HG03039 (cell line): ENCODE measurements around the gene ANKRD29.
"Not testable (repeated sequence)": the region's sequence is repeated elsewhere in the genome, so short reads cannot be mapped to it uniquely, and the experiment has no call there.

Experiments used
- ATAC-seq: cut with Tn5 transposase; IDR thresholded peaks from one replicate; pipeline ENCODE4 v1.9.1; 2021; ENCODE audit warnings: mild to moderate bottlenecking, moderate library complexity; ENCODE audit not compliant: unreplicated experiment

Gene ANKRD29

GRCh38 chr18:23645568-23646175 is 17.0 kb downstream of the ANKRD29 start:
- ATAC-seq: no peak

- ATAC-seq: no peak
These were observed 18.8 kb downstream of the ANKRD29 start for GRCh38 chr18:23643815-23644490.

- no peak for ATAC-seq
These were observed 20.6 kb downstream of the ANKRD29 start for GRCh38 chr18:23641937-23642666.

GRCh38 chr18:23641143-23641720 is 21.5 kb downstream of the ANKRD29 start:
- ATAC-seq: no peak

GRCh38 chr18:23640052-23640451 is 22.7 kb downstream of the ANKRD29 start:
- ATAC-seq: no peak

GRCh38 chr18:23636433-23636832 is 26.3 kb downstream of the ANKRD29 start:
- ATAC-seq: not testable (repeated sequence)

GRCh38 chr18:23636071-23636399 is 26.7 kb downstream of the ANKRD29 start:
- ATAC-seq: no peak

GRCh38 chr18:23635283-23636070 is 27.2 kb downstream of the ANKRD29 start:
- no peak for ATAC-seq

- no peak for ATAC-seq
These were observed 28.0 kb downstream of the ANKRD29 start for GRCh38 chr18:23634692-23635091.

GRCh38 chr18:23632615-23633014 is 30.1 kb downstream of the ANKRD29 start:
- no peak for ATAC-seq

GRCh38 chr18:23631746-23632145 is 31.0 kb downstream of the ANKRD29 start:
- no peak for ATAC-seq

GRCh38 chr18:23631312-23631711 is 31.4 kb downstream of the ANKRD29 start:
- ATAC-seq: no peak

- no peak for ATAC-seq
These were observed 33.2 kb downstream of the ANKRD29 start for GRCh38 chr18:23629444-23629946.

- ATAC-seq: no peak
These were observed 34.7 kb downstream of the ANKRD29 start for GRCh38 chr18:23627970-23628369.

- no peak for ATAC-seq
These were observed 35.4 kb downstream of the ANKRD29 start for GRCh38 chr18:23627321-23627720.

GRCh38 chr18:23626451-23627279 is 36.0 kb downstream of the ANKRD29 start:
- ATAC-seq: no peak

- ATAC-seq: no peak
These were observed 39.7 kb downstream of the ANKRD29 start for GRCh38 chr18:23623040-23623439.

GRCh38 chr18:23619388-23619881 is 43.3 kb downstream of the ANKRD29 start:
- ATAC-seq: no peak

- ATAC-seq: no peak
These were observed 43.8 kb downstream of the ANKRD29 start for GRCh38 chr18:23618862-23619387.
